Renal cortical epithelial cell (primary cell): ENCODE measurements around the gene CLASP1. TPM values are rescaled to one million over a fixed set of nuclear protein-coding genes. Genes with fewer than 3 reads are reported as not detected.
"Not testable (repeated sequence)": the region's sequence is repeated elsewhere in the genome, so short reads cannot be mapped to it uniquely, and the experiment has no call there.

Experiments
- DNase-seq: peaks from one replicate; pipeline ENCODE4 v3.0.0-alpha.2; 2011; ENCODE audit warnings: low read depth
- total RNA-seq: library from RNA; depleted of rRNA; stranded (reverse); fragments of >200 nt; gene quantifications from 2 replicates; pipeline ENCODE4 v1.2.3, GENCODE V29; 2014

The CLASP1 gene
- 52.6 and 124 TPM in 2 replicates for total RNA-seq

- no peak for DNase-seq
Measured at GRCh38 chr2:121649149-121649595, at the start of gene CLASP1. TSS of gene CLASP1 (minus strand) at chr2:121649462. CDS start at chr2:121605895, 43,567 bp downstream.

- no peak for DNase-seq
Measured at GRCh38 chr2:121698318-121698930, 49.2 kb upstream of the CLASP1 start.

GRCh38 chr2:121697108-121697631, 47.9 kb upstream of the CLASP1 start:
- DNase-seq, result peak; percentile 76

- DNase-seq, result no peak
Measured at GRCh38 chr2:121696410-121696930, 47.2 kb upstream of the CLASP1 start.

GRCh38 chr2:121695171-121695451, 45.8 kb upstream of the CLASP1 start:
- DNase-seq, result no peak

- DNase-seq, result peak; percentile 78
Measured at GRCh38 chr2:121694398-121695170, 45.3 kb upstream of the CLASP1 start.

GRCh38 chr2:121690572-121690971, 41.3 kb upstream of the CLASP1 start:
- not testable (repeated sequence) for DNase-seq

- no peak for DNase-seq
Measured at GRCh38 chr2:121690095-121690494, 40.8 kb upstream of the CLASP1 start.

GRCh38 chr2:121689356-121689755, 40.1 kb upstream of the CLASP1 start:
- DNase-seq, result peak; percentile 40

- DNase-seq, result no peak
Measured at GRCh38 chr2:121688820-121689219, 39.6 kb upstream of the CLASP1 start.

GRCh38 chr2:121686902-121687301, 37.6 kb upstream of the CLASP1 start:
- no peak for DNase-seq

- no peak for DNase-seq
Measured at GRCh38 chr2:121686218-121686617, 37.0 kb upstream of the CLASP1 start.

- no peak for DNase-seq
Measured at GRCh38 chr2:121682396-121683298, 33.4 kb upstream of the CLASP1 start.

- DNase-seq, result no peak
Measured at GRCh38 chr2:121677855-121678254, 28.6 kb upstream of the CLASP1 start.

- DNase-seq, result not testable (repeated sequence)
Measured at GRCh38 chr2:121671621-121672020, 22.4 kb upstream of the CLASP1 start.

GRCh38 chr2:121670181-121670580, 20.9 kb upstream of the CLASP1 start:
- DNase-seq, result no peak

GRCh38 chr2:121667618-121668017, 18.4 kb upstream of the CLASP1 start:
- no peak for DNase-seq

- no peak for DNase-seq
Measured at GRCh38 chr2:121666042-121666441, 16.8 kb upstream of the CLASP1 start.

GRCh38 chr2:121665504-121665903, 16.2 kb upstream of the CLASP1 start:
- DNase-seq, result peak; percentile 72

GRCh38 chr2:121664713-121665112, 15.5 kb upstream of the CLASP1 start:
- no peak for DNase-seq

GRCh38 chr2:121664086-121664485, 14.8 kb upstream of the CLASP1 start:
- DNase-seq, result peak; percentile 40

GRCh38 chr2:121663434-121663833, 14.2 kb upstream of the CLASP1 start:
- DNase-seq, result no peak
